Activated CD8-positive, alpha-beta memory T cell treated with anti-CD3 and anti-CD28 coated beads, Interleukin-2, amount 50 U/mL, for 48 hours (primary cell): Measurements from ENCODE around the gene COL9A2.

Source experiments
- DNase-seq: peaks from one replicate; pipeline ENCODE4 v3.0.0-alpha.2; 2020

COL9A2 gene

DNA sequence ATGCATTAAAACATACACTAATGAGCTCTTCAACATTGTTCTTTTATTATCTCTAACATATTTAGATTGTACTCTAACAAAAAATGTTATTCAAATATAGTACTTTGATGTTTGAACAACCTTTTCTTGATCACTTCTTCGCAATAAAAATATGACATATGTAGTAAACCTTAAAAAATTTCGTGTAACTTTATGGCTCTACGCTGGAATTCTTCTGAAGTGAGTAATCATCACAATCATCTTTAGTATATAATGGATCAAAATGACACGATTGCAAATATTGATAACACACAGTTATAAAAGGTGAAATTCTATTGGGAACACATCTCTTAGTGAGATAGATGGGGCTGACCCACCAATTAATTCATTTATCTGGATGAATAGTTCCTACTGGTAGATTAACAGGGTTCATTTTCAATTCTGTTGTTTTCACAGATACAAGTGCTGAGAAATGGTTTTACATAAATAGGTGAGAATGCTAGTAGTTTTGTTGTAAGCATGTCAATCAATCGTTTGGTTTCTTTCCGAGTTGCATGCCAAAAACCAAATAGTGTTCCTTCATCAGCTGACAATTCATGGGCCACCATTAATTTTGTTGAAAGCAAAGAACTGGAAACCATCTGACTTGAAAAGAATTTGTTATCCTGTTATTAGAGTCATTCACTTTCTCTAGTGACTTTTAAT is 60.5 kb downstream of the COL9A2 start:
- no peak for DNase-seq

DNA sequence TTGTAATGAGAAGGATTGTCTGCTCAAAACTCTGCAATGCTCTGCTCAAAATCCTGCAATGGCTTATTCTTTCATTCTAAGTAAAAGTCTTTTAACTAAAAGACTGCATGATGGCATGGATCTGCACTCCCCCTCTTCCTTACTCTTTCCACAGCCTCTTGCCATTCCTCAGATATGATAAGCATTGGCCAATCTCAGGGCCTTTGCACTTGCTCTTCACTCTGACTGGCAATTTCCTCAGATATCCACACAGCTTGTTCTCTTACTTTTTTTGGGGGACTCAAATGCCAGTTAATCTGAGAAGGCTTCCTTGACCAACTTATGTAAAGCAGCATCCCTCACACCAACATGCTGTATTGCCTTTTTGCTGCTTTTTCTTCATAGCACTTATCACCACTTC is 61.9 kb downstream of the COL9A2 start:
- DNase-seq = no peak

DNA sequence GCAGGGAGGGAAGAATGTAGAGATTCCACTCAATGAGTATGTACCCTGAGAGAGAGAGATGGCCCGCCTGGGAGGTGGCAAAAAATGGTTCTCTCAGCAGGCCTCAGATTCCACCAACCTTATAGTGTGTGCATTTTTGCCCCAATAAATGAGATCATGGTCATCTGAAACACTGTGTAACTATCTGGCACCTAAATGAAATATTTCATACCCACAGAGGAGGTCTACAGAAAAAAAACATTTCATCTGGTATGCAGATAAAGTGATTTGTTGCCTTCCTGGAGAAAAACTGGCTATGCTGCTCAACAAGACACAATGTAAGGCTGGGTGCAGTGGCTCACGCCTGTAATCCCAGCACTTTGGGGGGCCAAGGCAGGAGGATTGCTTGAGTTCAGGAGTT is 64.5 kb downstream of the COL9A2 start:
- no peak for DNase-seq

GRCh38 chr1:40251456-40251855 is 65.6 kb downstream of the COL9A2 start:
- no peak for DNase-seq
